PC-9 (cell line): ENCODE measurements around the gene AKR1C1.

Experiments used
- CTCF ChIP-seq: fragments of 200-600 bp; sonication (generic); conservative IDR thresholded peaks from 2 replicates; pipeline ENCODE4 v1.6.1; 2017; ENCODE audit warnings: mixed run types, antibody characterized with exemption, mild to moderate bottlenecking, moderate library complexity
- EZH2 ChIP-seq: fragments of 200-600 bp; sonication (generic); IDR thresholded peaks from 2 replicates; pipeline ENCODE4 v1.8.0; 2017; ENCODE audit warnings: antibody characterized with exemption, low read depth

- TF ChIP-seq CTCF (no peak), EZH2 (no peak)
Measured at GRCh38 chr10:5002013-5002727, 39.0 kb downstream of the AKR1C1 start.
